DND-41 (cell line): ENCODE data around the gene KCNMA1.

Source experiments
- ATAC-seq: fragments of 200-7000 bp; cut with Tn5 transposase; 3 replicates; pipeline ENCODE4 v1.9.1; 2021; ENCODE audit warnings: low read depth; ENCODE audit not compliant: insufficient read depth
- DNase-seq: peaks from one replicate; pipeline ENCODE4 v3.0.0-alpha.2; 2020
- H2AFZ ChIP-seq: 2 replicates; pipeline ENCODE4 v1.6.0; 2012; ENCODE audit warnings: low read depth, low read length
- H3K27ac ChIP-seq: 2 replicates; pipeline ENCODE4 v1.5.1; 2012; ENCODE audit warnings: low read length, inconsistent platforms
- H3K27me3 ChIP-seq: fragments of 200-600 bp; sonication (generic); 2 replicates; pipeline ENCODE4 v1.6.0; 2012; ENCODE audit warnings: low read length, mild to moderate bottlenecking, inconsistent platforms; ENCODE audit not compliant: insufficient read depth, poor library complexity
- H3K36me3 ChIP-seq: 2 replicates; pipeline ENCODE4 v1.5.1; 2012; ENCODE audit warnings: low read length, inconsistent platforms; ENCODE audit not compliant: insufficient read depth
- H3K4me1 ChIP-seq: 2 replicates; pipeline ENCODE4 v1.5.1; 2012; ENCODE audit warnings: mild to moderate bottlenecking, low read length; ENCODE audit not compliant: insufficient read depth
- H3K4me2 ChIP-seq: 2 replicates; pipeline ENCODE4 v1.6.0; 2012; ENCODE audit warnings: mild to moderate bottlenecking, moderate library complexity, low read length, inconsistent platforms; ENCODE audit not compliant: insufficient read depth
- H3K4me3 ChIP-seq, 2 experiments: fragments of 200-600 bp in 1 of 2; shearing (Covaris generic) in 1 of 2; 2 replicates each; pipeline ENCODE4 v1.5.1; 2012 to 2016; ENCODE audit warnings: inconsistent platforms in 2 of 2, low read length in 2 of 2, mild to moderate bottlenecking in 2 of 2, low read depth in 1 of 2, moderate library complexity in 1 of 2
- H3K79me2 ChIP-seq: 2 replicates; pipeline ENCODE4 v1.6.0; 2012; ENCODE audit warnings: low read length, inconsistent platforms; ENCODE audit not compliant: insufficient read depth
- H3K9ac ChIP-seq: 2 replicates; pipeline ENCODE4 v1.6.0; 2012; ENCODE audit warnings: low read depth, mild to moderate bottlenecking, inconsistent platforms, low read length, moderate library complexity
- H3K9me3 ChIP-seq: 2 replicates; pipeline ENCODE4 v1.5.1; 2012; ENCODE audit warnings: low read length, moderate library complexity, mild to moderate bottlenecking, inconsistent platforms; ENCODE audit not compliant: insufficient read depth, severe bottlenecking
- H4K20me1 ChIP-seq: 2 replicates; pipeline ENCODE4 v1.6.0; 2012; ENCODE audit warnings: low read length; ENCODE audit not compliant: insufficient read depth
- EZH2 ChIP-seq: IDR thresholded peaks from 3 replicates; pipeline ENCODE4 v1.6.1; 2012; ENCODE audit warnings: borderline replicate concordance, low read depth, mild to moderate bottlenecking, moderate library complexity, low read length, inconsistent platforms; ENCODE audit not compliant: severe bottlenecking
- TF ChIP-seq, protein P1 (sequence below): IDR thresholded peaks from 2 replicates; pipeline ENCODE4 v1.5.1; 2012; ENCODE audit warnings: borderline replicate concordance, low read length, moderate library complexity, mild to moderate bottlenecking; ENCODE audit not compliant: poor library complexity, severe bottlenecking; ENCODE audit errors: extremely low read depth

KCNMA1 gene

GRCh38 chr10:77158666-77159065 is 478.9 kb downstream of the KCNMA1 start:
- H4K20me1 ChIP-seq, result no peaks in the 10 kb centered on the region
- no peak overlapping the region for H3K4me2 ChIP-seq
- DNase-seq, result no peak
- no peak overlapping the region for H3K9ac ChIP-seq
- H3K27me3 ChIP-seq, result peaks cover 38% of the 10 kb centered on the region
- no peak overlapping the region for H3K27ac ChIP-seq
- no peak overlapping the region for H2AFZ ChIP-seq
- no peak for ATAC-seq
- no peaks in the 10 kb centered on the region for H3K79me2 ChIP-seq
- no peaks in the 10 kb centered on the region for H3K4me1 ChIP-seq
- H3K4me3 ChIP-seq, result no peak overlapping the region
- no peaks in the 10 kb centered on the region for H3K36me3 ChIP-seq
- TF ChIP-seq EZH2, result no peak
- TF ChIP-seq, protein P1, sequence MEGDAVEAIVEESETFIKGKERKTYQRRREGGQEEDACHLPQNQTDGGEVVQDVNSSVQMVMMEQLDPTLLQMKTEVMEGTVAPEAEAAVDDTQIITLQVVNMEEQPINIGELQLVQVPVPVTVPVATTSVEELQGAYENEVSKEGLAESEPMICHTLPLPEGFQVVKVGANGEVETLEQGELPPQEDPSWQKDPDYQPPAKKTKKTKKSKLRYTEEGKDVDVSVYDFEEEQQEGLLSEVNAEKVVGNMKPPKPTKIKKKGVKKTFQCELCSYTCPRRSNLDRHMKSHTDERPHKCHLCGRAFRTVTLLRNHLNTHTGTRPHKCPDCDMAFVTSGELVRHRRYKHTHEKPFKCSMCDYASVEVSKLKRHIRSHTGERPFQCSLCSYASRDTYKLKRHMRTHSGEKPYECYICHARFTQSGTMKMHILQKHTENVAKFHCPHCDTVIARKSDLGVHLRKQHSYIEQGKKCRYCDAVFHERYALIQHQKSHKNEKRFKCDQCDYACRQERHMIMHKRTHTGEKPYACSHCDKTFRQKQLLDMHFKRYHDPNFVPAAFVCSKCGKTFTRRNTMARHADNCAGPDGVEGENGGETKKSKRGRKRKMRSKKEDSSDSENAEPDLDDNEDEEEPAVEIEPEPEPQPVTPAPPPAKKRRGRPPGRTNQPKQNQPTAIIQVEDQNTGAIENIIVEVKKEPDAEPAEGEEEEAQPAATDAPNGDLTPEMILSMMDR, result no peak
- H3K9me3 ChIP-seq, result no peaks in the 10 kb centered on the region

DNA sequence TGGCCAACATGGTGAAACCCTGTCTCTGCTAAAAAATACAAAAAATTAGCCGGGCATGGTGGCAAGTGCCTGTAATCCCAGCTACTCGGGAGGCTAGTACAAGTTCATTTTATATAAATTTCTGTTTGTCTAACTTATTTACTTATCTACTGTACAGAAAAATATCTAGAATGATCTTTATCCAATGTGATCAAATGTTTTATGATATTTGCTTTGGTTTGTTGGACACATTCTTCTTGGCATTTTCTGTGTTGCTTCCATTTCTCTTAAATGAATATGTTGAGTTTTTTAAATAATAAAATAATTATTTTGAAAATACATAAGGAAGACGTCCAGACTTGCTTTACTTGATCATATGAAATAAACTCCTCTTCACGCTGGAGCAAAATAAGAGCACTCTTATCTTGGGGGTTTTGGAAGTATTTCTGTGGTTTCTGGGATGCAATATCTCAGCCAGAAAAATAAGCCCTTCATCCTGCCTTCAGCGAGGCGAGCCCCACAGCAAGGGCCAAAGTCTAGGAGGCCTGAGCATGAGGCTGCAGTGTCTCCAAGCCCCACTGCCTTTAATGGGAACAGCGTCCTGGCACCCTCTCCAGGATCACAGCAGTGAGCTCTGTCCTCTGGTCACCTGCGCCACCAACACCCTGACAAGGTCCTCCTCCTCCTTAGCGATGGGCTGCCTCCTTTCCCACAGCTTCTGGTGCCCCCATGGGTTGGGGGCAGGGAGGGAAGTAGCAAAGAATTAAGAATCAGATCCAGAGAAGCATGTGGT is 480.2 kb downstream of the KCNMA1 start:
- Histone ChIP-seq H3K9ac (no peak overlapping the region), H3K9me3 (no peaks in the 10 kb centered on the region), H3K4me1 (no peaks in the 10 kb centered on the region), H3K4me3 (no peak overlapping the region), H3K4me2 (no peak overlapping the region), H4K20me1 (no peaks in the 10 kb centered on the region), H3K36me3 (no peaks in the 10 kb centered on the region), H3K27me3 (peaks cover 36% of the 10 kb centered on the region), H3K27ac (no peak overlapping the region), H2AFZ (no peak overlapping the region), H3K79me2 (no peaks in the 10 kb centered on the region)
- DNase-seq, result no peak
- no peak for TF ChIP-seq EZH2
- TF ChIP-seq, protein P1, result no peak
- ATAC-seq, result no peak

DNA sequence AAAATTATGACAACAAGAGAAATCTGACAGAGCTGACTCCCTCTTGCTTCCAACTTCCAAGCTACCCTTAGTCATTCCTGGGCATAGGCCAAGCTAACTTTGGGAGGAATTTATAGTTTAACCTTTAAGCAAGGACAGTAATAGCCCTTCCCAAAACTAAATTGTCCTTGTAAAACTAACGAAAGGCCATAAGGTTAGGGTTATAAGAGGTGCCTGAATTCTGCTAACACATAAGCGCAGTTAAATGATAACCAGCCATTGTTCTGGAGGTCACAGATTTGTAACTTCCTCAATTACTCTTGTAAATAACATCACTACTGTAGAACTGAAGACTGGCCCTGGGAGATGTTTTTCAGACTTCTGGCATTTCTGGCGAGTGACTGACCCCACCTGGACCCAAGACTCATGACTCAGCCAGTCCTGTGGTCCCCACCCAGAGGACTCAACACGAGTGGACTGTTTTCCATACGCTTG is 481.2 kb downstream of the KCNMA1 start:
- no peak overlapping the region for H3K4me3 ChIP-seq
- TF ChIP-seq, protein P1, result no peak
- no peak for TF ChIP-seq EZH2
- H3K27ac ChIP-seq, result no peak overlapping the region
- DNase-seq (no peak), ATAC-seq (no peak)
- H3K9me3 ChIP-seq, result no peaks in the 10 kb centered on the region
- H3K79me2 ChIP-seq, result no peaks in the 10 kb centered on the region
- H2AFZ ChIP-seq, result no peak overlapping the region
- no peaks in the 10 kb centered on the region for H3K36me3 ChIP-seq
- H3K4me1 ChIP-seq, result no peaks in the 10 kb centered on the region
- no peaks in the 10 kb centered on the region for H4K20me1 ChIP-seq
- no peak overlapping the region for H3K9ac ChIP-seq
- no peak overlapping the region for H3K4me2 ChIP-seq
- H3K27me3 ChIP-seq, result peaks cover 36% of the 10 kb centered on the region
